ENCODE results near the gene HLA-DMA. TPM values are rescaled to one million over a fixed set of nuclear protein-coding genes. Genes with fewer than 3 reads are reported as not detected.
A peak's percentile ranks its signal among the peaks of the same experiment; 100 is the strongest.

HLA-DMA gene
- polyA plus RNA-seq, 1 donor from 2014 or later = 946 TPM

DNA sequence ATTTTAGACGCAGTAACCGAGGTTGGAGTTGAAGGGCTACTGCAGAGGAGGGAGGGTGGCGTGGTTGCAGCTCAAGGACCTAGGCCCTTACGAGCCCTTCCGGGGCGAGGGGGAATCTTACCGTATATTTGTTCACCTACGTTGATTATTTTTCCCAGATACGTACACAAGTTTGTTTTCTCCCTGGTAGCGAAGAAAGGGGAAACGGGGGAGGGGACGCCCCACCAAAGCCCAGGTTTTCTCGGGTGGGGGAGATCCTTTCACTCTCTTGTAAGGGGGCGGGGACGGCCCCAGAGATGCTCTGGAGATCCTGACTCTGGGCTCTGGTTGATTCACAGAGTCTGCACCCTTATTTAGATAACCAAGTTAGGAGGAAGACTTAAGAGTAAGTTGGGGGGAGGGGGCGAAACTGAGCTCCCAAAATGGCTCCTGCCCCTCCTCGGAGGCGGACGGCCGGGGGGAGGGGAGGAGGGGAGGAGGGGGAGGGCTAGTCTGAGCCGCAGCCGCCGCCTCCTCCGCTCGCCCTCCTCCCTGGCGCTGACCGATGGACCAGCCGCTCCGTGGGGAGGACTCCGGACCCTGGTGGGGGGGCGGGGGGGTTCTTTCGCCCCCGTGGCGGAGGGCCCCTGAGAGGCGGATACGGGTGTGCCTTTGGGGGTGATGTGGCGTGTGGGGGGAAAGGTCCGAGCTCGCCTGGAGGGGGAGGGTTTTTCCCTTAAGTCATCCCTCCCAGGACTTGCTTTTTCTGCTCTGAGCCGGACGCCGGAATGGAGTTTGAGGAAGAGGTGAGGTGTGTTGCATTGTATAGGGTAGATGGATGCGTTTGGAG lies 17.7 kb upstream of the HLA-DMA start:
- Mint-ChIP-seq H3K9me3 (peaks cover 0 to 2% (median 0%) of the 10 kb centered on the region in 3 donors), H3K4me3 (peak overlapping the region; percentile 98 to 100 (median 99)), H3K27ac (peak overlapping the region; percentile 100), H3K4me1 (peaks cover 19 to 41% (median 23%) of the 10 kb centered on the region in 3 donors), H3K36me3 (peaks cover 14% of the 10 kb centered on the region), H3K27me3 (no peaks in the 10 kb centered on the region)

DNA sequence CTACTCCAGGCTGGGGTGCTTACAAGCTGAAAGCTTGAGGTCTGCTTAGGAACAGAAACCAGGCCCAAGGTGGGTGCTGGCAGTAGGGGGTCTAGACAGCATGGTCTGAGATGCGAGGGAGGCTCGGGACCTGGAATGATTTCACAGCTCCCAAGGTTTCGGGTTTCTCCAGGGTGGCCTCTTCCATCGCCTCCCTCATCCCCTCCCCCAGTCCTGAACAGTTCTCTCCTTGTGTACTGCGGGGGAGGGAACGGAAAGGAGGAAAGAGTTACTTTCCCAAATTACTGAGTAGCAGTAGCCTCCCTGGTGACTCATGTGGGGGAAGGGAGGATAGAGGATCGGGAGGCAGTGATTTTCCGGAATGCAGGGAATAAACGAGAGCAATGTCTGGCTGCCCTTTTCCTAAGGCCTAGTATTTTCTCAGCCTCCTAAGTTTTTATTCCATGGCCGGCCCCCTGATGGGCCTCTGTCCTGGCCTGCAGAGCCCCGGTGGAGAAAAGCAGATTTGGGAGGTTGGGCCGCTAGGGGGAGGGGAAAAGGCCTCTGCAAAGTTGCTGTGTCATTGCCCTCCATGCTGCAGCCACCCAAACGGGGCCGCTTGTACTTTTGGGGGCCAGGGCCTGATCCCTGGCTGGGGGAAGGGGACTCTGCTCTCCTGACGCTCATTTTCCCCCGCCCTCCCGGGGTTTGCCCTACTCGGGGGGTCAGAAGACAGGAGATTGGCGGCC lies 17.0 kb upstream of the HLA-DMA start:
- peaks cover 0 to 2% (median 0%) of the 10 kb centered on the region in 3 donors for H3K9me3 Mint-ChIP-seq

GRCh38 chr6:32968867-32969684 lies 16.2 kb upstream of the HLA-DMA start:
- H3K36me3 Mint-ChIP-seq = peaks cover 17% of the 10 kb centered on the region
- H3K4me1 Mint-ChIP-seq = peaks cover 24 to 47% (median 25%) of the 10 kb centered on the region in 3 donors
- H3K9me3 Mint-ChIP-seq = no peaks in the 10 kb centered on the region
- H3K27ac Mint-ChIP-seq = peak overlapping the region; percentile 98 to 100 (median 100)
- peak overlapping the region; percentile 96 to 100 (median 99) for H3K4me3 Mint-ChIP-seq
- no peaks in the 10 kb centered on the region for H3K27me3 Mint-ChIP-seq

More for the DNA sequence above, 17.0 kb upstream of the HLA-DMA start:
- H3K27me3 Mint-ChIP-seq = no peaks in the 10 kb centered on the region
- H3K4me3 Mint-ChIP-seq = peak overlapping the region; percentile 96 to 100 (median 99)
- H3K4me1 Mint-ChIP-seq = peaks cover 23 to 43% (median 23%) of the 10 kb centered on the region in 3 donors
- H3K27ac Mint-ChIP-seq = peak overlapping the region; percentile 98 to 100 (median 100)
- peaks cover 15% of the 10 kb centered on the region for H3K36me3 Mint-ChIP-seq

GRCh38 chr6:32968093-32968866 lies 15.4 kb upstream of the HLA-DMA start, which contains the start of gene BRD2:
BRD2 (plus strand) TSS chr6:32968594; CDS start chr6:32972899, 4,305 bp downstream.
- Mint-ChIP-seq H3K27ac (peak within 1 kb of the TSS; percentile 98 to 100 (median 100)), H3K27me3 (no peaks in the 10 kb centered on the region), H3K9me3 (no peaks in the 10 kb centered on the region), H3K4me3 (peak within 1 kb of the TSS; percentile 96 to 100 (median 99)), H3K4me1 (peaks cover 25 to 47% (median 27%) of the 10 kb centered on the region in 3 donors), H3K36me3 (peaks cover 9% of the 10 kb centered on the region)

GRCh38 chr6:32967151-32968091 lies 14.5 kb upstream of the HLA-DMA start:
- peaks cover 5% of the 10 kb centered on the region for H3K36me3 Mint-ChIP-seq
- H3K9me3 Mint-ChIP-seq = no peaks in the 10 kb centered on the region
- H3K4me1 Mint-ChIP-seq = peaks cover 29 to 51% (median 30%) of the 10 kb centered on the region in 3 donors
- H3K27me3 Mint-ChIP-seq = no peaks in the 10 kb centered on the region
- H3K27ac Mint-ChIP-seq = peak overlapping the region; percentile 96 to 100 (median 100)
- H3K4me3 Mint-ChIP-seq = peak overlapping the region; percentile 96 to 100 (median 99)

DNA sequence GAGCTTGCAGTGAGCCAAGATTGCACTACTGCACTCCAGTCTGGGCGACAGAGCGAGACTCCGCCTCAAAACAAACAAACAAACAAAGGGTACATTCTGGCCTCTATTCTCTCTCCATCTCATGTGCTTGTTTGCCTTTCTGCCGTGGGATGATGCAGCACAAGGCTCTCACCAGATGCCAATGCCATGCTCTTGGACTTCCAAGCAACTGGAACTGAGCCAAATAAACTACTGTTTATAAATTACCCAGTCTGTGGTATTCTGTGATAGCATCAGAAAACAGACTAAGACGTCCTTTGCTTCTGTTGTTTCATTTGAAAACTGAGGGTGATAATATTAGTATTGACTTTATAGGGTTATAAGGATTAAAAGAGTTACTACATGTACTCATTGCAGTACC lies 11.9 kb upstream of the HLA-DMA start:
- peaks cover 43 to 60% (median 45%) of the 10 kb centered on the region in 3 donors for H3K4me1 Mint-ChIP-seq
- peaks cover 3% of the 10 kb centered on the region for H3K36me3 Mint-ChIP-seq
- peak overlapping the region in 1 of 4 donors; percentile 75 for H3K4me3 Mint-ChIP-seq

GRCh38 chr6:32963866-32964265 lies 11.0 kb upstream of the HLA-DMA start:
- H3K27ac Mint-ChIP-seq = peak overlapping the region in 2 of 3 donors; percentile 22 to 64
- no peaks in the 10 kb centered on the region for H3K9me3 Mint-ChIP-seq
- peaks cover 4% of the 10 kb centered on the region for H3K36me3 Mint-ChIP-seq
- no peaks in the 10 kb centered on the region for H3K27me3 Mint-ChIP-seq
- peak overlapping the region in 1 of 4 donors; percentile 66 for H3K4me3 Mint-ChIP-seq
- peaks cover 47 to 64% (median 48%) of the 10 kb centered on the region in 3 donors for H3K4me1 Mint-ChIP-seq

More for the DNA sequence above, 11.9 kb upstream of the HLA-DMA start:
- peak overlapping the region in 1 of 3 donors; percentile 100 for H3K27ac Mint-ChIP-seq
- H3K9me3 Mint-ChIP-seq = no peaks in the 10 kb centered on the region
- no peaks in the 10 kb centered on the region for H3K27me3 Mint-ChIP-seq

GRCh38 chr6:32962213-32962826 lies 9.4 kb upstream of the HLA-DMA start:
- H3K9me3 Mint-ChIP-seq = no peaks in the 10 kb centered on the region
- peaks cover 4% of the 10 kb centered on the region for H3K36me3 Mint-ChIP-seq
- peak overlapping the region in 3 of 4 donors; percentile 1 to 58 (median 49) for H3K4me3 Mint-ChIP-seq
- H3K27me3 Mint-ChIP-seq = no peaks in the 10 kb centered on the region
- H3K27ac Mint-ChIP-seq = peak overlapping the region; percentile 6 to 78 (median 57)
- peaks cover 48 to 64% (median 51%) of the 10 kb centered on the region in 3 donors for H3K4me1 Mint-ChIP-seq

DNA sequence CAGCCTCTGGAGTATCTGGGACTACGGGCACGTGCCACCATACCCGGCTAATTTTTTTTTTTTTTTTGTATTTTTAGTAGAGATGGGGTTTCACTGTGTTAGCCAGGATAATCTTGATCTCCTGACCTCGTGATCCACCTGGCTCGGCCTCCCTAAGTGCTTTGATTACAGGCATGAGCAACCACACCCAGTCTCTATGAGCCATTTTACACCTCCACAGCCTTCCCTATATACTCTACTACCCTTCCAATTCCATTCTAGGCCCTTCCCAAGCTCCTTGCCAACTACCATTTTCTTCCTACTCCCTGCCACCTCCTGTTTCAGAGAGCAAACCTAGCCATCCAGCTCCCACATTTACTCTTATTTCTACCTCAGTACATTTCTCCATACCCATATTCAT lies 7.7 kb upstream of the HLA-DMA start:
- no peaks in the 10 kb centered on the region for H3K27me3 Mint-ChIP-seq
- H3K9me3 Mint-ChIP-seq = no peaks in the 10 kb centered on the region
- no peak overlapping the region for H3K27ac Mint-ChIP-seq
- H3K36me3 Mint-ChIP-seq = peaks cover 4% of the 10 kb centered on the region
- H3K4me1 Mint-ChIP-seq = peaks cover 46 to 65% (median 52%) of the 10 kb centered on the region in 3 donors
- no peak overlapping the region for H3K4me3 Mint-ChIP-seq

- Mint-ChIP-seq H3K27ac (peak overlapping the region in 2 of 3 donors; percentile 57 to 85), H3K9me3 (no peaks in the 10 kb centered on the region), H3K36me3 (peaks cover 2% of the 10 kb centered on the region), H3K27me3 (no peaks in the 10 kb centered on the region), H3K4me3 (peak overlapping the region in 3 of 4 donors; percentile 25 to 84 (median 65)), H3K4me1 (peaks cover 40 to 63% (median 48%) of the 10 kb centered on the region in 3 donors)
These were observed 3.3 kb upstream of the HLA-DMA start for GRCh38 chr6:32956176-32956575.

- H3K36me3 Mint-ChIP-seq = peaks cover 2% of the 10 kb centered on the region
- H3K9me3 Mint-ChIP-seq = no peaks in the 10 kb centered on the region
- H3K27me3 Mint-ChIP-seq = no peaks in the 10 kb centered on the region
- H3K4me1 Mint-ChIP-seq = peaks cover 38 to 58% (median 48%) of the 10 kb centered on the region in 3 donors
- peak overlapping the region in 2 of 3 donors; percentile 84 to 89 for H3K27ac Mint-ChIP-seq
- peak overlapping the region; percentile 32 to 84 (median 50) for H3K4me3 Mint-ChIP-seq
These were observed 2.3 kb upstream of the HLA-DMA start for GRCh38 chr6:32954986-32955802.

DNA sequence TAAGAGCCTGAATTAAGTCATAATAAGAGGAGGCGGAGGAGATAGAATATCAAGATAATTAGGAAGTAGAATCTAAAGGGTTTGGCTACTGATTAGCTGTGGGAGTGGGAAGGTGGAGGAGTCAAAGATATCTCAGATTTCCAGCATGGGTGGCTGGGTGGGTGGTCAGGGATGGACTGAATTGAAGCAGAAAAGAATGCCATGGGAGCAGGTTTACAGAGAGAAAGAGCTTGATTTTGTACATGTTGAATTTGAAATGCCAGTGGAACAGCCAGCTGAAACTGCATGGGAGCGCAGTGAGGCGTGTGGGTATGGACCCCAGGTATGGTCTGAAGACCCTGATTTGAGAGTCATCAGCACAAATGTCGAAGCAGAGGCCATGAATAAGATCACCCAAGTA lies 1.4 kb upstream of the HLA-DMA start:
- H3K27ac Mint-ChIP-seq = peak overlapping the region; percentile 84 to 96 (median 84)
- no peaks in the 10 kb centered on the region for H3K27me3 Mint-ChIP-seq
- H3K4me3 Mint-ChIP-seq = peak overlapping the region in 3 of 4 donors; percentile 96 to 99 (median 98)
- H3K4me1 Mint-ChIP-seq = peaks cover 44 to 56% (median 54%) of the 10 kb centered on the region in 3 donors
- H3K36me3 Mint-ChIP-seq = no peaks in the 10 kb centered on the region
- no peaks in the 10 kb centered on the region for H3K9me3 Mint-ChIP-seq

Data from IgD-negative memory B cell (primary cell).